Brain pericyte (primary cell): Measurements from ENCODE around the gene GZMM.

Experiments
- DNase-seq: peaks from one replicate; pipeline ENCODE4 v3.0.0-alpha.2; 2012; ENCODE audit warnings: low read depth, low spot score

The GZMM gene

DNA sequence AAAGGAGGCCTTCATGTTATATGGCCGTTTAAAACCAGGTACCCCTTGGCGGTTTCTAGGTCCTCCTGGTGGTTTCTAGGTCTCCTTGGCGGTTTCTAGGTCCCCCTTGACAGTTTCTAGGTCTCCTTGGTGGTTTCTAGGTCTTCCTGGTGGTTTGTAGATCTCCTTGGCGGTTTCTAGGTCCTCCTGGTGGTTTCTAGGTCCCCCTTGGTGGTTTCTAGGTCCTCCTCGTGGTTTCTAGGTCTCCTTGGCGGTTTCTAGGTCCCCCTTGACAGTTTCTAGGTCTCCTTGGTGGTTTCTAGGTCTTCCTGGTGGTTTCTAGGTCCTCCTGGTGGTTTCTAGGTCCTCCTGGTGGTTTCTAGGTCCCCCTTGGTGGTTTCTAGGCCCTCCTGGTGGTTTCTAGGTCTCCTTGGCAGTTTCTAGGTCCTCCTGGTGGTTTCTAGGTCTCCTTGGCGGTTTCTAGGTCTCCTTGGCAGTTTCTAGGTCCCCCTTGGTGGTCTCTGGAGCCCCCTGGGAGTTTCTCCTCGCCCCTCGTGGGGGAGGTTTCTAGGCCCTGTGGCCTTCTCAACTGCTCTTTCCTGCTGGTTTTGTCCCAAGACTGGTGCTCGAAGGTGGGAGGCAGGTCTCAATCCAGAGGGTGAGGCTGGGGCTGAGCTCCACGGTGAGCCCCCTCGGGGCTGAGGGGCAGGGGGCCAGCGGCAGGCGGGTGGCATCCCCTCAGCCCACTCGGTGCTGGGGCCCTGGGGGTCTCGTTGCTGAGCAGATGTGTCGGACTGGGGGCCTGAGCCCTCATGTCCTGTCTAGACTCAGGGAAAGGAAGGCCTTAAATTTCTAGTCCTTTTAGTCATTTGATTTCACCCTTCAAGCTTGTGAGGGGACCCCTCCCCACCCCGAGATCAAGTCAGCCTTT, 53.8 kb downstream of the GZMM start:
- DNase-seq = no peak
